Measurements from ENCODE around the gene SLC28A3.

DNA sequence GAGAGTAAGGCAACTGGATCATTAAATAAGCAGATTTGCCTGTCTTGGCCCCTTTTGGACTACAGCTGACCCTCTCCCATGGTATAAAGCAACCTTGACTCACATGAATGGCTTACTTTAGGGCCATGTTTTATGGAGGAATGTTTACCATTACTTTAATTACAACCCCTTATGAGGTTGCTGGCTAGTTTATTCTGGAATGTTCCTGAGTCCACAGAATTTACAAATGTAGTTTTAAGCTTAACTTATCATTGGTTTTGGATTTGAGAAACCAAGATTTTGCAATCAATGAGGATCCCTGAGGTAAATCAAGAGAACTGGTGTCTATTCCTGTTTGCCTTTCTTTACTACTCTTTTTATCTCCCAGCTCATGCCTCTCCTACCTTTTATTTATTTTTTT lies 15.7 kb downstream of the SLC28A3 start:
- TF ChIP-seq, protein P1, sequence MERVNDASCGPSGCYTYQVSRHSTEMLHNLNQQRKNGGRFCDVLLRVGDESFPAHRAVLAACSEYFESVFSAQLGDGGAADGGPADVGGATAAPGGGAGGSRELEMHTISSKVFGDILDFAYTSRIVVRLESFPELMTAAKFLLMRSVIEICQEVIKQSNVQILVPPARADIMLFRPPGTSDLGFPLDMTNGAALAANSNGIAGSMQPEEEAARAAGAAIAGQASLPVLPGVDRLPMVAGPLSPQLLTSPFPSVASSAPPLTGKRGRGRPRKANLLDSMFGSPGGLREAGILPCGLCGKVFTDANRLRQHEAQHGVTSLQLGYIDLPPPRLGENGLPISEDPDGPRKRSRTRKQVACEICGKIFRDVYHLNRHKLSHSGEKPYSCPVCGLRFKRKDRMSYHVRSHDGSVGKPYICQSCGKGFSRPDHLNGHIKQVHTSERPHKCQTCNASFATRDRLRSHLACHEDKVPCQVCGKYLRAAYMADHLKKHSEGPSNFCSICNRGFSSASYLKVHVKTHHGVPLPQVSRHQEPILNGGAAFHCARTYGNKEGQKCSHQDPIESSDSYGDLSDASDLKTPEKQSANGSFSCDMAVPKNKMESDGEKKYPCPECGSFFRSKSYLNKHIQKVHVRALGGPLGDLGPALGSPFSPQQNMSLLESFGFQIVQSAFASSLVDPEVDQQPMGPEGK (CRISPR knock-in tag; IDR thresholded peaks at IDR 0.05; ENCODE audit: borderline replicate concordance), result no peak
- TF ChIP-seq TOX (CRISPR knock-in tag; IDR thresholded peaks at IDR 0.05; ENCODE audit: borderline replicate concordance) (no peak), CSDC2 (CRISPR knock-in tag; IDR thresholded peaks at IDR 0.05) (no peak), ZNF70 (CRISPR knock-in tag; IDR thresholded peaks at IDR 0.05) (no peak), ZFP3 (CRISPR knock-in tag; IDR thresholded peaks at IDR 0.05) (no peak), PPARA (CRISPR knock-in tag; IDR thresholded peaks at IDR 0.05; ENCODE audit: borderline replicate concordance) (no peak), OSR1 (CRISPR knock-in tag; IDR thresholded peaks at IDR 0.05) (no peak), ISL1 (CRISPR knock-in tag; IDR thresholded peaks at IDR 0.05) (no peak), SNAI2 (CRISPR knock-in tag; IDR thresholded peaks at IDR 0.05) (no peak), RARB (CRISPR knock-in tag; IDR thresholded peaks at IDR 0.05) (no peak)
